Measurements from ENCODE around the gene LMO4. TPM values are rescaled to one million over a fixed set of nuclear protein-coding genes. Genes with fewer than 3 reads are reported as not detected.

LMO4 gene
- total RNA-seq, 1 donor from 2014 or later, result 13.5 TPM

GRCh38 chr1:87356591-87356990 is 27.9 kb downstream of the LMO4 start:
- DNase-seq (ENCODE audit: low read depth in 2 of 2), result no peak

GRCh38 chr1:87358219-87358618 is 29.5 kb downstream of the LMO4 start:
- DNase-seq (ENCODE audit: low read depth in 2 of 2), result no peak

DNA sequence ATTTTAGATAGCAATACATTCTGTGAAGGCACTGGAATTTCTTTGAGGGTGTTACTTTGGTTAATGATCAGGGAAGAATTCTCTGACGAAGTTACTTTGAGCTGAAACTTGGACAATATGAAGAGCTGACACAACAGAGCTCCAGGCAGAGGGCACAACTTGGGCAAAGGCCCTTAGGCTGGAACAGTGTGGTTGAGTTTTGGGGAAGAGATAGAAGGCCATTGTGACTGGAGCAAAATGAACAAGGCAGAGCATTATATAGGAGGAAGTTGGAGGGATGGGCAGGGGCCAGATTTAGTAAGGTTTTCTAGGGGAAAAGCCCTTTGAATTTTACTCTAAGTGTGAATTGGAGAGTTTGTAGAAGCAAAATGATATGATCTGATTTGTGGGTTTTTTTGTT is 30.9 kb downstream of the LMO4 start:
- DNase-seq (ENCODE audit: low read depth in 2 of 2), result no peak

GRCh38 chr1:87362063-87362833 is 33.6 kb downstream of the LMO4 start:
- DNase-seq (ENCODE audit: low read depth in 2 of 2), result no peak

DNA sequence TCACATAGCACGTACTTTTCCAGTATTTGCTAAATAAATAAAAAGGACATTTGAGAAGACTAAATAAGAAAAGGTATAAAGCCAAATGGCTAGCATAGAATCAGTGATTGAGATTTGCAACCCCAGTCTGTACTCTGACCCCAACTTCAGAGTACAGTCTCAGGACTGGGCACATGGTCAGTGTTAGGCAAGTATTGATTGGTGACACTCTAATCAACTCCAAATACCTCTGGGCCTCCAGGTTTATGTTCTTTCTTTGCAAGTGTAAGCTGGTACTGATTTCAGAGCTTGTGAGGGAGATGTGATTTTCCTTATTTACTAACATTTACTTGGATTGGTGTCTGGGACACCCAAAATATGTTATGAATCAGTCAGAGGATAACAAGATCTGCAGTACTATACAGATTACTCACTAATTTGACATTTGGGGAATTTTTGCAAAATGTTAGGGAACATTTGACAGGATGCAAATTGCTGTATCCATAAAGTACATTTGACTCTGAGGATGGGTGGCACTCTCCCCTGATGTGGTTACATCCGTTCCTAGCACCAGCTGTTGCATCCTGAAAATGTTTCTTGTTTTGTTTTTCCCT is 34.2 kb downstream of the LMO4 start:
- no peak for DNase-seq (ENCODE audit: low read depth in 2 of 2)

DNA sequence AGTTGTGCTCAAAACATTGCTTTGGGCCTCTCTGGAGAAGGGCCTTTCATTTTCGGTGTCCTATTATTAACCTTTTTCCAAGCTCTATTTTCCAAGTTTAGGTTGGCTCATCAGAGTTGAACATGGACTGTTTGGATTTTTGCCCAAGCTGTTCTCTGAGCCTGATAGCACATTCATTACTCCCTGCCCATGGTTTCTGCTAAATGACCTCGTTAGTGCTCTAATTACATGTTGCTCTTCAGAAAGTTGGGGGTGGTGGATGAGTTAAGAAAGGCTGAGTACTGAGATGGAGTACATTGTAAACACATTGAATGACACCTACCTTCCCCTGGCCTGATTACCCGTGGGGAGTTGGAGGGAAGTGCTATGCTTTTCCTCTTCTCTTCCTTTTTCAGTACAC is 38.9 kb downstream of the LMO4 start:
- no peak for DNase-seq (ENCODE audit: low read depth in 2 of 2)

- no peak for DNase-seq (ENCODE audit: low read depth in 2 of 2)
Measured at GRCh38 chr1:87368907-87369306, 40.2 kb downstream of the LMO4 start.

- no peak for DNase-seq (ENCODE audit: low read depth in 2 of 2)
Measured at GRCh38 chr1:87369736-87370478, 41.2 kb downstream of the LMO4 start.

- peak in 1 of 2 donors; percentile 54 for DNase-seq (ENCODE audit: low read depth in 2 of 2)
Measured at GRCh38 chr1:87370544-87370943, 41.9 kb downstream of the LMO4 start.

DNA sequence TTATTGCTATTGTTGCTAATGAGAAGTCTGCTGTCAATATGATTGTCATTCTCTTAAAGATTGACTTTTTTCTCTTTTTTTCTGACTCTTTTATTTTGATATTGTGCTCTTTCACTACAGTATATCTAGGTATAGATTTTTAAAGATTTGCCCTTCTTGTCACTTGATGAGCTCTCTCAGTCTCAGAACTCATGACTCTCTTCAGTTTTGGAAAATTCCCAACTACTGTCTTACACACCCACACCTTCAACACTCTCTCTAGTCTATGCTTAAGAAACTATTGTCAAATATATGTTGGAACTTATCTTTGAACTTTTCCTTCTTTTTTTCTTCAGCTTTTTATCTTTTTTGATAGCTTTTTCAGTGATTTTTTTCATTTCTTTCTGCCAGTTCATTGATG is 50.6 kb downstream of the LMO4 start:
- DNase-seq (ENCODE audit: low read depth in 2 of 2), result no peak

DNA sequence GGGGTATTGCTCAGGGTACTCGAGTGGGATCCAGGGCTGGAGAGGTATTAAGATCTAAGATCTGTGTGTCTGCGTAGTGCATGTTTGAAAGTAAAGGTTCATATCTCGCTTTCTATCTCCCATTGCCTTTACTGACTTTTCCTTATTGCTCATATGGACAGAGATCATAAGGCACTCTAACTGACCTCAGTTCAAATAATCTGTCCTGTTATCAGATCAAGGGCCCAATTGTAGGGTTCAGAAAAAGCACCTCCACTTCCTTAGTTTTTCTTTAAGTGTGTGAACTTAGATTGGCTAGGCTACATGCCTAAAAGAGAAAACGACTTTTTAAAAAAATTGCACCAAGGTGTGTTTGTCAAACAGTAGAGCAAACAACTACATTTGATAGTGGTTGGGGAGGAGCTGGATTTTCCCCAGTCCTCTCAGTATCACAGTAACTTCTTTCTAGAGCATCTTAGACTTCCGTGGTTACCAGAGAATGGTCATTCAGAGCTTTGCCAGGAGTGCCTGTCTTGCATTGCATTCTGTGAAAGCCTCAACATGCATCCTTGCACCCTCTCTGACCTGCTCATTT is 57.6 kb downstream of the LMO4 start:
- DNase-seq (ENCODE audit: low read depth in 2 of 2), result no peak

GRCh38 chr1:87388411-87388810 is 59.7 kb downstream of the LMO4 start:
- DNase-seq (ENCODE audit: low read depth in 2 of 2), result no peak

DNA sequence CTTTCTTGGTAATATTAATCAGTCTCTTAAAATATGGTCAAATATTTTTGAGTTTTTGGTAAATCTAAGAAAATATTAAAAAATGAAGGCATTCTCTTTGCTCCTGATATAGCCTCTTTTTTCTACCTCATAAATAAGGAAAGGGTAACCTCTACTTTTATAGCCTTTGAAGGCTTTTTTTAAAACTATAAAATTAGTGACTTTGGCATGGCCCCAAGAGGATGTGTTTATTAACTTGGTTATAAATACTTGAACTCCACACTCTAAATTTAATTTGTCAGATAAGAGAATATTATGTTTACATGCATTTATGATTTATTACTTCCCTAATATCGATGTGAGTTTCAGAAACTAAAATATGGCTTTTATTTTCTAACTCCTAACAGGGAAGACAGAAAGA is 60.3 kb downstream of the LMO4 start:
- DNase-seq (ENCODE audit: low read depth in 2 of 2), result no peak

GRCh38 chr1:87389546-87389945 is 60.9 kb downstream of the LMO4 start:
- DNase-seq (ENCODE audit: low read depth in 2 of 2), result no peak

DNA sequence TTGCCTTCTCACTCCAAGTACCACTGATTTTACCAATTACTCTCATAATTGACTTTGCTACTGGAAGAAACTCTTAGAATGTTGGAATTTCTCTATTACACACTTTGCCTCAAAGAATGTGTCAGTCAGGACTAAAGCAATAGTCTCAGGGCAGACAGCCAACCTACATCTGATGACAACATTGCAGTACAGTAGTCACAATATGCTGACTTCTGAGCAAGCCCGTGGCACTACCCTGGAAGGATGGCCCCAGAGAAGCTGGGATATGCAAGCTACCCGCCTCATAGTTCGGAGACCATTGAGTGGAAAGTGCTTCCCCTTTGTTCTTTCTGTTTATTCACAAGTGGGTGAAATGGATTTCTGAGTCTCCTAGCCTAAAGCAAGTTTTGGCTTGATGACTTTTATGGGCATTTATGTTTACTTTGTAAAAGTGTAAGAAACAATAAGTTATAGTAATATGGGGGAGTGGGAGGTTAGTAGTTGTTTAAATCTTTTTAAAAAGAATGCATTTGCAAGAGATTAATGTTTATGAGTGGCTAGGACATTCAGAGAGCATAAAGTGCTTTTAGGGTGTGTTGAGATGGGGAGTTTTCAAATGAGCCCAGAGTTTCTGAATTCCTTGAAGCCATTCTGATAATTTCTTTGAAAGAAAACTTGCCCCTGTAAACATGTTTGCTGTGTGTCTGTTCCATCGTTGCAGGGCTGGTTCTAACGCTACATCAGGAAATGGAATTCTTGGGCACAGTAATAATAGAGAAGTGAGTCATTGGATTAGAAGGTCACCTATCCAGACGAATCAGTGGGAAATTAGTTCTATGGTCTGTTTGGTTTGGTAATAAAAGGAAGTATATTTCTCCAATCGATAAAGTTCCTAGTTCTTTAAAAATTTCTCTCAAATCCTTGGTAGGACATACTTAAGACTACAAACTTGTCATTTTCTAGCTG is 63.8 kb downstream of the LMO4 start:
- peak; percentile 5 to 47 for DNase-seq (ENCODE audit: low read depth in 2 of 2)

DNA sequence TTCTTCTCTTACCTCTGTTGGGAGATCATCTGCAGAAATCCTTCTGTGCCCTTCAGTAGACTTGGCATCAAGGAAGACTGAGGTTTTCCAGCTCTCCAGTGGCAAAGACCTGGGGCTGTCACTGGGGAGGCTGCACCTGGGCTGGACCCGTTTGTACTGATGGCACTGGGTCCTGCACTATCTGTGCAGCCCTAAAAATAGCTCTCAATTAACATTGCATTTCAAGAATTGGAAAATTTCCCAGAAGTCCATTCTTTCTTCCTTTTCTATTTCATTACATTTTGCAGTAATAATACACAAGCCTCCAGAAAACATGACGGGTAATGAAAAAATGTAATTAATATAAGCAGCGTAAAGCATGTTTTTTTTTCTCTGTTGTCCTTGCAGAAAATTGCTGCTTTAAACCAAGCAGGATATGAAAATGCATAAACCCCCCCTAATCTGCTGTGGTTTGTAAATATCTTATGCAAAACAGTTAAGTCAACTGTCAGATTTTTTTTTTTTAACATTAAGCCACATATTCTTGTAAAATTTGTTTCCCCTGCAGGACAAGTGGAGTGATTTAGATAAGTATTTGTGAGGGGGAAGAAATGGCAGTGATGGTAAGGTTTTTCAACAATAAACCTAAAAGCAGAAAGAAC is 64.9 kb downstream of the LMO4 start:
- DNase-seq (ENCODE audit: low read depth in 2 of 2), result no peak

GRCh38 chr1:87394513-87394912 is 65.8 kb downstream of the LMO4 start:
- no peak for DNase-seq (ENCODE audit: low read depth in 2 of 2)

GRCh38 chr1:87394982-87395381 is 66.3 kb downstream of the LMO4 start:
- no peak for DNase-seq (ENCODE audit: low read depth in 2 of 2)

Measured in lung microvascular endothelial cell (primary cell).